SK-N-SH treated with all-trans-retinoic acid at 6 μM for 48 hours (cell line): ENCODE results near the gene DNAH8.

ENCODE experiments used
- ATAC-seq: fragments of 200-7000 bp; cut with Tn5 transposase; 3 replicates; pipeline ENCODE4 v1.9.1; 2020; ENCODE audit warnings: mild to moderate bottlenecking, moderate library complexity
- BACH2 ChIP-seq: fragments of 250-450 bp; sonication (Bioruptor Pico); IDR thresholded peaks from 2 replicates; pipeline ENCODE4 v1.9.0; 2021; ENCODE audit warnings: mild to moderate bottlenecking, borderline replicate concordance
- CREB5 ChIP-seq: fragments of 250-450 bp; sonication (Bioruptor Pico); IDR thresholded peaks from 2 replicates; pipeline ENCODE4 v1.5.1; 2020; ENCODE audit warnings: low read depth, mild to moderate bottlenecking, moderate library complexity
- CSDC2 ChIP-seq: fragments of 250-450 bp; sonication (Bioruptor Pico); IDR thresholded peaks from 2 replicates; pipeline ENCODE4 v1.5.0; 2020; ENCODE audit warnings: mild to moderate bottlenecking, moderate library complexity
- ESRRG ChIP-seq: fragments of 250-450 bp; sonication (Bioruptor Pico); IDR thresholded peaks from 2 replicates; pipeline ENCODE4 v1.6.1; 2021; ENCODE audit warnings: mild to moderate bottlenecking
- GLIS3 ChIP-seq: fragments of 250-450 bp; sonication (Bioruptor Pico); IDR thresholded peaks from 2 replicates; pipeline ENCODE4 v1.5.0; 2020; ENCODE audit warnings: mild to moderate bottlenecking, moderate library complexity
- ISL1 ChIP-seq: fragments of 250-450 bp; sonication (Bioruptor Pico); IDR thresholded peaks from 2 replicates; pipeline ENCODE4 v2.1.2; 2022; ENCODE audit warnings: mild to moderate bottlenecking, moderate library complexity
- PATZ1 ChIP-seq: fragments of 250-450 bp; sonication (Bioruptor Pico); IDR thresholded peaks from 2 replicates; pipeline ENCODE4 v1.8.0; 2020; ENCODE audit warnings: mild to moderate bottlenecking, moderate library complexity, borderline replicate concordance
- POU6F1 ChIP-seq: fragments of 250-450 bp; sonication (Bioruptor Pico); IDR thresholded peaks from 2 replicates; pipeline ENCODE4 v1.8.0; 2021; ENCODE audit warnings: low read depth, mild to moderate bottlenecking, moderate library complexity, borderline replicate concordance
- PPARA ChIP-seq: fragments of 250-450 bp; sonication (Bioruptor Pico); IDR thresholded peaks from 2 replicates; pipeline ENCODE4 v1.5.0; 2020; ENCODE audit warnings: mild to moderate bottlenecking, borderline replicate concordance
- RARB ChIP-seq: fragments of 250-450 bp; sonication (Bioruptor Pico); IDR thresholded peaks from 2 replicates; pipeline ENCODE4 v1.8.0; 2021; ENCODE audit warnings: mild to moderate bottlenecking, moderate library complexity
- SNAI2 ChIP-seq: fragments of 250-450 bp; sonication (Bioruptor Pico); IDR thresholded peaks from 2 replicates; pipeline ENCODE4 v1.5.0; 2020; ENCODE audit warnings: mild to moderate bottlenecking, moderate library complexity
- TOX ChIP-seq: fragments of 250-450 bp; sonication (Bioruptor Pico); IDR thresholded peaks from 2 replicates; pipeline ENCODE4 v1.8.0; 2021; ENCODE audit warnings: mild to moderate bottlenecking, moderate library complexity, borderline replicate concordance
- TSHZ2 ChIP-seq: fragments of 250-450 bp; sonication (Bioruptor Pico); IDR thresholded peaks from 2 replicates; pipeline ENCODE4 v1.5.0; 2020; ENCODE audit warnings: mild to moderate bottlenecking, moderate library complexity
- ZC3H10 ChIP-seq: fragments of 250-450 bp; sonication (Bioruptor Pico); IDR thresholded peaks from 2 replicates; pipeline ENCODE4 v1.5.1; 2021; ENCODE audit warnings: mild to moderate bottlenecking, moderate library complexity
- ZFP3 ChIP-seq: fragments of 250-450 bp; sonication (Bioruptor Pico); IDR thresholded peaks from 2 replicates; pipeline ENCODE4 v1.5.0; 2020; ENCODE audit warnings: mild to moderate bottlenecking, moderate library complexity
- ZFP30 ChIP-seq: fragments of 450-650 bp; formaldehyde crosslinking; IDR thresholded peaks from 2 replicates; pipeline ENCODE4 v1.5.0; 2022; ENCODE audit warnings: mild to moderate bottlenecking, moderate library complexity
- ZNF565 ChIP-seq: fragments of 450-650 bp; formaldehyde crosslinking; conservative IDR thresholded peaks from 2 replicates; pipeline ENCODE4 v1.5.0; 2020; ENCODE audit warnings: low read depth, mild to moderate bottlenecking, moderate library complexity
- ZNF70 ChIP-seq: fragments of 450-650 bp; formaldehyde crosslinking; IDR thresholded peaks from 2 replicates; pipeline ENCODE4 v1.5.0; 2020; ENCODE audit warnings: mild to moderate bottlenecking, moderate library complexity
- ZNF8 ChIP-seq: fragments of 450-650 bp; formaldehyde crosslinking; IDR thresholded peaks from 2 replicates; pipeline ENCODE4 v1.5.0; 2020; ENCODE audit warnings: mild to moderate bottlenecking, moderate library complexity

DNAH8 gene

GRCh38 chr6:38722038-38722437 lies 6.9 kb downstream of the DNAH8 start:
- no peak for ATAC-seq
- TF ChIP-seq RARB (CRISPR knock-in tag) (no peak), PATZ1 (no peak), SNAI2 (no peak), TSHZ2 (no peak), CREB5 (no peak), ZFP3 (CRISPR knock-in tag) (no peak)

- TF ChIP-seq CSDC2 (CRISPR knock-in tag) = no peak
- TF ChIP-seq CREB5 = no peak
- no peak for TF ChIP-seq TSHZ2
- TF ChIP-seq ESRRG (CRISPR knock-in tag) = no peak
- no peak for TF ChIP-seq SNAI2
- no peak for TF ChIP-seq GLIS3 (CRISPR knock-in tag)
- no peak for TF ChIP-seq ZC3H10
- TF ChIP-seq PATZ1 = no peak
- no peak for TF ChIP-seq ZFP3 (CRISPR knock-in tag)
- TF ChIP-seq ZFP30 (CRISPR knock-in tag) = no peak
- no peak for TF ChIP-seq RARB (CRISPR knock-in tag)
- TF ChIP-seq POU6F1 (CRISPR knock-in tag) = no peak
- no peak for TF ChIP-seq ISL1 (CRISPR knock-in tag)
- no peak for TF ChIP-seq PPARA
- no peak for TF ChIP-seq BACH2 (CRISPR knock-in tag)
- TF ChIP-seq ZNF8 (CRISPR knock-in tag) = no peak
- TF ChIP-seq ZNF70 (CRISPR knock-in tag) = no peak
- TF ChIP-seq TOX (CRISPR knock-in tag) = no peak
- TF ChIP-seq ZNF565 (CRISPR knock-in tag) = no peak
- no peak for ATAC-seq
Observed at GRCh38 chr6:38722727-38723334, 7.7 kb downstream of the DNAH8 start.
